MM.1S (cell line): Measurements from ENCODE around the gene RUNX2.

Experiments
- CTCF ChIP-seq: fragments of 300-600 bp; sonication (generic); IDR thresholded peaks from 2 replicates; pipeline ENCODE4 v1.5.1; 2016; ENCODE audit warnings: antibody characterized with exemption, low read length, mixed read lengths
- EZH2 ChIP-seq: fragments of 300-600 bp; sonication (generic); optimal IDR thresholded peaks from 2 replicates; pipeline ENCODE3; 2017; ENCODE audit warnings: low read depth, mild to moderate bottlenecking, antibody characterized with exemption, low read length, mixed read lengths

- TF ChIP-seq CTCF: no peak
- no peak for TF ChIP-seq EZH2
These were observed 185.1 kb downstream of the RUNX2 start for GRCh38 chr6:45513213-45513618.
